ENCODE results near the gene SPRR4. TPM values are rescaled to one million over a fixed set of nuclear protein-coding genes. Genes with fewer than 3 reads are reported as not detected.

The SPRR4 gene, protein sequence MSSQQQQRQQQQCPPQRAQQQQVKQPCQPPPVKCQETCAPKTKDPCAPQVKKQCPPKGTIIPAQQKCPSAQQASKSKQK
- not detected in 2 replicates for total RNA-seq (2014; rRNA removed; shearing (Covaris generic))
- polyA plus RNA-seq (2016; fragmentation: Nextera tagmentation; extraction: Ambion mirVana) = not detected in 2 replicates
- long read RNA-seq = 0 reads

DNA sequence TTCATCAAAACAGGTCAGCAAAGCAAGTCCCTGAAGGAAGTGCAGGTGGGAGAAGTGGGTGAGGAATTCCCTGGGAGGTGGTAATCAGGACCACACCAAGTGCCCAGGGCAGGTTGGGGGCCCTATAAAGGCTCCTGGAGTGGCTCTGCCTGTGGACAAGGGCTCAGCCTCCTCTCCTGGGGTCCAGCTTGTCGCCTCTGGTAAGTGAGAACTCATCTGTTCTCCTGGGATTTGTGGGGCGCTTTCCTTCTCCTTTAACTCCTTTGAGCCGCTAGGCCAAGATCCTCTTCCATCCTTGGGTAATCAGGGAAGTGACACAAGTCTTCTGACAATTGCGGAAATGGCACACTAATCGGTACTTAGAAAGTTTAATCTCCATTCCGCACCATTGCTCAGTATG is at the start of gene SPRR4:
SPRR4 (plus strand) TSS at position 154 of the 400 bp plus-strand sequence. CDS start 1,243 bp downstream, outside the sequence.
- Mint-ChIP-seq H3K4me3 (no peak within 1 kb of the TSS), H3K9me3 (no peaks in the 10 kb centered on the region), H3K36me3 (ENCODE audit: low read depth) (no peaks in the 10 kb centered on the region), H3K27ac (no peak within 1 kb of the TSS), H3K27me3 (ENCODE audit: insufficient read depth, low read depth, poor library complexity) (peaks cover 6% of the 10 kb centered on the region), H3K4me1 (no peaks in the 10 kb centered on the region)
- Histone ChIP-seq H3K79me2 (replicated peaks; ENCODE audit: insufficient read depth) (no peaks in the 10 kb centered on the region), H3F3A (replicated peaks; ENCODE audit: low read depth) (no peaks in the 10 kb centered on the region), H3K9me2 (ENCODE audit: insufficient read depth) (peaks cover 7% of the 10 kb centered on the region; the same call in 1 of the 2 replicates), H3K4me3 (no peak within 1 kb of the TSS), H3K36me3 (ENCODE audit: insufficient read depth) (no peaks in the 10 kb centered on the region), H3K27me3 (ENCODE audit: insufficient read depth) (no peaks in the 10 kb centered on the region), H3K27ac (ENCODE audit: low read depth) (no peak within 1 kb of the TSS), H3K4me1 (ENCODE audit: insufficient read depth) (no peaks in the 10 kb centered on the region), H4K20me1 (replicated peaks; ENCODE audit: insufficient read depth) (no peaks in the 10 kb centered on the region), H2AFZ (no peak within 1 kb of the TSS), H3K4me2 (no peak within 1 kb of the TSS)
- ATAC-seq (no peak), DNase-seq (ENCODE audit: low spot score) (no peak)
- TF ChIP-seq, protein P1, sequence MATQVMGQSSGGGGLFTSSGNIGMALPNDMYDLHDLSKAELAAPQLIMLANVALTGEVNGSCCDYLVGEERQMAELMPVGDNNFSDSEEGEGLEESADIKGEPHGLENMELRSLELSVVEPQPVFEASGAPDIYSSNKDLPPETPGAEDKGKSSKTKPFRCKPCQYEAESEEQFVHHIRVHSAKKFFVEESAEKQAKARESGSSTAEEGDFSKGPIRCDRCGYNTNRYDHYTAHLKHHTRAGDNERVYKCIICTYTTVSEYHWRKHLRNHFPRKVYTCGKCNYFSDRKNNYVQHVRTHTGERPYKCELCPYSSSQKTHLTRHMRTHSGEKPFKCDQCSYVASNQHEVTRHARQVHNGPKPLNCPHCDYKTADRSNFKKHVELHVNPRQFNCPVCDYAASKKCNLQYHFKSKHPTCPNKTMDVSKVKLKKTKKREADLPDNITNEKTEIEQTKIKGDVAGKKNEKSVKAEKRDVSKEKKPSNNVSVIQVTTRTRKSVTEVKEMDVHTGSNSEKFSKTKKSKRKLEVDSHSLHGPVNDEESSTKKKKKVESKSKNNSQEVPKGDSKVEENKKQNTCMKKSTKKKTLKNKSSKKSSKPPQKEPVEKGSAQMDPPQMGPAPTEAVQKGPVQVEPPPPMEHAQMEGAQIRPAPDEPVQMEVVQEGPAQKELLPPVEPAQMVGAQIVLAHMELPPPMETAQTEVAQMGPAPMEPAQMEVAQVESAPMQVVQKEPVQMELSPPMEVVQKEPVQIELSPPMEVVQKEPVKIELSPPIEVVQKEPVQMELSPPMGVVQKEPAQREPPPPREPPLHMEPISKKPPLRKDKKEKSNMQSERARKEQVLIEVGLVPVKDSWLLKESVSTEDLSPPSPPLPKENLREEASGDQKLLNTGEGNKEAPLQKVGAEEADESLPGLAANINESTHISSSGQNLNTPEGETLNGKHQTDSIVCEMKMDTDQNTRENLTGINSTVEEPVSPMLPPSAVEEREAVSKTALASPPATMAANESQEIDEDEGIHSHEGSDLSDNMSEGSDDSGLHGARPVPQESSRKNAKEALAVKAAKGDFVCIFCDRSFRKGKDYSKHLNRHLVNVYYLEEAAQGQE (IDR thresholded peaks at IDR 0.05; ENCODE audit: unreplicated experiment) = no peak
- TF ChIP-seq STAT1 (IDR thresholded peaks at IDR 0.05; ENCODE audit: unreplicated experiment) = no peak
- TF ChIP-seq CREB1 (CRISPR knock-in tag; IDR thresholded peaks at IDR 0.05; ENCODE audit: low read depth) = no peak
- TF ChIP-seq, protein P2, sequence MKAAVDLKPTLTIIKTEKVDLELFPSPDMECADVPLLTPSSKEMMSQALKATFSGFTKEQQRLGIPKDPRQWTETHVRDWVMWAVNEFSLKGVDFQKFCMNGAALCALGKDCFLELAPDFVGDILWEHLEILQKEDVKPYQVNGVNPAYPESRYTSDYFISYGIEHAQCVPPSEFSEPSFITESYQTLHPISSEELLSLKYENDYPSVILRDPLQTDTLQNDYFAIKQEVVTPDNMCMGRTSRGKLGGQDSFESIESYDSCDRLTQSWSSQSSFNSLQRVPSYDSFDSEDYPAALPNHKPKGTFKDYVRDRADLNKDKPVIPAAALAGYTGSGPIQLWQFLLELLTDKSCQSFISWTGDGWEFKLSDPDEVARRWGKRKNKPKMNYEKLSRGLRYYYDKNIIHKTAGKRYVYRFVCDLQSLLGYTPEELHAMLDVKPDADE (IDR thresholded peaks at IDR 0.05) = no peak
- TF ChIP-seq EZH2 (IDR thresholded peaks at IDR 0.05; ENCODE audit: low read depth, unreplicated experiment) = no peak
- no peak for TF ChIP-seq ZNF331 (CRISPR knock-in tag; IDR thresholded peaks at IDR 0.05; ENCODE audit: low read depth)
- no peak for TF ChIP-seq ZNF114 (CRISPR knock-in tag; IDR thresholded peaks at IDR 0.05)
- no peak for TF ChIP-seq EZH2phosphoT487 (IDR thresholded peaks at IDR 0.05; ENCODE audit: unreplicated experiment)
- TF ChIP-seq, protein P3, sequence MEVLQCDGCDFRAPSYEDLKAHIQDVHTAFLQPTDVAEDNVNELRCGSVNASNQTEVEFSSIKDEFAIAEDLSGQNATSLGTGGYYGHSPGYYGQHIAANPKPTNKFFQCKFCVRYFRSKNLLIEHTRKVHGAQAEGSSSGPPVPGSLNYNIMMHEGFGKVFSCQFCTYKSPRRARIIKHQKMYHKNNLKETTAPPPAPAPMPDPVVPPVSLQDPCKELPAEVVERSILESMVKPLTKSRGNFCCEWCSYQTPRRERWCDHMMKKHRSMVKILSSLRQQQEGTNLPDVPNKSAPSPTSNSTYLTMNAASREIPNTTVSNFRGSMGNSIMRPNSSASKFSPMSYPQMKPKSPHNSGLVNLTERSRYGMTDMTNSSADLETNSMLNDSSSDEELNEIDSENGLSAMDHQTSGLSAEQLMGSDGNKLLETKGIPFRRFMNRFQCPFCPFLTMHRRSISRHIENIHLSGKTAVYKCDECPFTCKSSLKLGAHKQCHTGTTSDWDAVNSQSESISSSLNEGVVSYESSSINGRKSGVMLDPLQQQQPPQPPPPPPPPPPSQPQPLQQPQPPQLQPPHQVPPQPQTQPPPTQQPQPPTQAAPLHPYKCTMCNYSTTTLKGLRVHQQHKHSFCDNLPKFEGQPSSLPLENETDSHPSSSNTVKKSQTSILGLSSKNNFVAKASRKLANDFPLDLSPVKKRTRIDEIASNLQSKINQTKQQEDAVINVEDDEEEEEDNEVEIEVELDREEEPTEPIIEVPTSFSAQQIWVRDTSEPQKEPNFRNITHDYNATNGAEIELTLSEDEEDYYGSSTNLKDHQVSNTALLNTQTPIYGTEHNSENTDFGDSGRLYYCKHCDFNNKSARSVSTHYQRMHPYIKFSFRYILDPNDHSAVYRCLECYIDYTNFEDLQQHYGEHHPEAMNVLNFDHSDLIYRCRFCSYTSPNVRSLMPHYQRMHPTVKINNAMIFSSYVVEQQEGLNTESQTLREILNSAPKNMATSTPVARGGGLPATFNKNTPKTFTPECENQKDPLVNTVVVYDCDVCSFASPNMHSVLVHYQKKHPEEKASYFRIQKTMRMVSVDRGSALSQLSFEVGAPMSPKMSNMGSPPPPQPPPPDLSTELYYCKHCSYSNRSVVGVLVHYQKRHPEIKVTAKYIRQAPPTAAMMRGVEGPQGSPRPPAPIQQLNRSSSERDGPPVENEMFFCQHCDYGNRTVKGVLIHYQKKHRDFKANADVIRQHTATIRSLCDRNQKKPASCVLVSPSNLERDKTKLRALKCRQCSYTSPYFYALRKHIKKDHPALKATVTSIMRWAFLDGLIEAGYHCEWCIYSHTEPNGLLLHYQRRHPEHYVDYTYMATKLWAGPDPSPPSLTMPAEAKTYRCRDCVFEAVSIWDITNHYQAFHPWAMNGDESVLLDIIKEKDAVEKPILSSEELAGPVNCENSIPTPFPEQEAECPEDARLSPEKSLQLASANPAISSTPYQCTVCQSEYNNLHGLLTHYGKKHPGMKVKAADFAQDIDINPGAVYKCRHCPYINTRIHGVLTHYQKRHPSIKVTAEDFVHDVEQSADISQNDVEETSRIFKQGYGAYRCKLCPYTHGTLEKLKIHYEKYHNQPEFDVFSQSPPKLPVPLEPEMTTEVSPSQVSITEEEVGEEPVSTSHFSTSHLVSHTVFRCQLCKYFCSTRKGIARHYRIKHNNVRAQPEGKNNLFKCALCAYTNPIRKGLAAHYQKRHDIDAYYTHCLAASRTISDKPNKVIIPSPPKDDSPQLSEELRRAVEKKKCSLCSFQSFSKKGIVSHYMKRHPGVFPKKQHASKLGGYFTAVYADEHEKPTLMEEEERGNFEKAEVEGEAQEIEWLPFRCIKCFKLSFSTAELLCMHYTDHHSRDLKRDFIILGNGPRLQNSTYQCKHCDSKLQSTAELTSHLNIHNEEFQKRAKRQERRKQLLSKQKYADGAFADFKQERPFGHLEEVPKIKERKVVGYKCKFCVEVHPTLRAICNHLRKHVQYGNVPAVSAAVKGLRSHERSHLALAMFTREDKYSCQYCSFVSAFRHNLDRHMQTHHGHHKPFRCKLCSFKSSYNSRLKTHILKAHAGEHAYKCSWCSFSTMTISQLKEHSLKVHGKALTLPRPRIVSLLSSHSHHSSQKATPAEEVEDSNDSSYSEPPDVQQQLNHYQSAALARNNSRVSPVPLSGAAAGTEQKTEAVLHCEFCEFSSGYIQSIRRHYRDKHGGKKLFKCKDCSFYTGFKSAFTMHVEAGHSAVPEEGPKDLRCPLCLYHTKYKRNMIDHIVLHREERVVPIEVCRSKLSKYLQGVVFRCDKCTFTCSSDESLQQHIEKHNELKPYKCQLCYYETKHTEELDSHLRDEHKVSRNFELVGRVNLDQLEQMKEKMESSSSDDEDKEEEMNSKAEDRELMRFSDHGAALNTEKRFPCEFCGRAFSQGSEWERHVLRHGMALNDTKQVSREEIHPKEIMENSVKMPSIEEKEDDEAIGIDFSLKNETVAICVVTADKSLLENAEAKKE (CRISPR knock-in tag; IDR thresholded peaks at IDR 0.05) = no peak
- TF ChIP-seq, protein P4, sequence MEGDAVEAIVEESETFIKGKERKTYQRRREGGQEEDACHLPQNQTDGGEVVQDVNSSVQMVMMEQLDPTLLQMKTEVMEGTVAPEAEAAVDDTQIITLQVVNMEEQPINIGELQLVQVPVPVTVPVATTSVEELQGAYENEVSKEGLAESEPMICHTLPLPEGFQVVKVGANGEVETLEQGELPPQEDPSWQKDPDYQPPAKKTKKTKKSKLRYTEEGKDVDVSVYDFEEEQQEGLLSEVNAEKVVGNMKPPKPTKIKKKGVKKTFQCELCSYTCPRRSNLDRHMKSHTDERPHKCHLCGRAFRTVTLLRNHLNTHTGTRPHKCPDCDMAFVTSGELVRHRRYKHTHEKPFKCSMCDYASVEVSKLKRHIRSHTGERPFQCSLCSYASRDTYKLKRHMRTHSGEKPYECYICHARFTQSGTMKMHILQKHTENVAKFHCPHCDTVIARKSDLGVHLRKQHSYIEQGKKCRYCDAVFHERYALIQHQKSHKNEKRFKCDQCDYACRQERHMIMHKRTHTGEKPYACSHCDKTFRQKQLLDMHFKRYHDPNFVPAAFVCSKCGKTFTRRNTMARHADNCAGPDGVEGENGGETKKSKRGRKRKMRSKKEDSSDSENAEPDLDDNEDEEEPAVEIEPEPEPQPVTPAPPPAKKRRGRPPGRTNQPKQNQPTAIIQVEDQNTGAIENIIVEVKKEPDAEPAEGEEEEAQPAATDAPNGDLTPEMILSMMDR (conservative IDR thresholded peaks at IDR 0.05; ENCODE audit: low read depth in 2 of 2) = no peak
- no peak for TF ChIP-seq NANOG (IDR thresholded peaks at IDR 0.05; ENCODE audit: borderline replicate concordance)
- no peak for TF ChIP-seq JUNB (IDR thresholded peaks at IDR 0.05; ENCODE audit: unreplicated experiment)
- no peak for TF ChIP-seq POLR2AphosphoS5 (IDR thresholded peaks at IDR 0.05; ENCODE audit: low read depth)

Measured in GM23338 (cell line).